ENCODE measurements around the gene RPN2.

Gene RPN2

DNA sequence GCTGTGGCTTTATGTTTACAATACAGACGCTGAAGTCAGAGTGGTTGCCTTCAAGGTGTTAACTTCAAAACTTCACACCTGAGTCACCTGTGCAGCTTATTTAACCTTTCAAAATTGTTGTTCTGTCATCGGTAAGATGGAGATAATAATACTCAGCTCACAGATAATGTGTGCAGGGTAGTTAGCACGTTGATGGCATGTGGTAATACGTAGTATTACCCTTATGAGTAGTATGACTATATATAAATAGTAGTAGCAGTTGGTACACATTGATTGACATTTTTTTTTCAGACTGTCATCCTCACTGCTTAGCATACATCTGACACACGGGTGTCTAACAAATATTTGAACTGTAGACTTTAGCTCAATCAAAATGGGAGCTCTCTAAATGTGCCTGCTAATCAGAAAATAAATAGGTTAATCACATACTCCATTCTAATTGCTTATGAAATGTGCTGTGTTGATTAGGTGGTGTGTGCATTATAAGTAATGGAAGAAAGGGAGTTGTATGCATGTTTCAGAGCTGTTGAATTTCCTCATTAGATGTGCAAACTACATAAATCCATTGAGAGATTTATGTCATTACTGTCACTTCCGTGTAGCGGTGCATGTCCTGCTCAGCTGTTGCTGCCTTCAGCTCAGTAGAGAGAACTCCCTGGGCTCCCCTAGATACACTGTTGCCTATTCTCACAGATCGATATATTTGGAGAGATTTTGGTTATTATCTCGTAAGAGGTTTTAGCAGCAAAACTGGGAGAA is 11.4 kb downstream of the RPN2 start:
- TF ChIP-seq, protein P1, sequence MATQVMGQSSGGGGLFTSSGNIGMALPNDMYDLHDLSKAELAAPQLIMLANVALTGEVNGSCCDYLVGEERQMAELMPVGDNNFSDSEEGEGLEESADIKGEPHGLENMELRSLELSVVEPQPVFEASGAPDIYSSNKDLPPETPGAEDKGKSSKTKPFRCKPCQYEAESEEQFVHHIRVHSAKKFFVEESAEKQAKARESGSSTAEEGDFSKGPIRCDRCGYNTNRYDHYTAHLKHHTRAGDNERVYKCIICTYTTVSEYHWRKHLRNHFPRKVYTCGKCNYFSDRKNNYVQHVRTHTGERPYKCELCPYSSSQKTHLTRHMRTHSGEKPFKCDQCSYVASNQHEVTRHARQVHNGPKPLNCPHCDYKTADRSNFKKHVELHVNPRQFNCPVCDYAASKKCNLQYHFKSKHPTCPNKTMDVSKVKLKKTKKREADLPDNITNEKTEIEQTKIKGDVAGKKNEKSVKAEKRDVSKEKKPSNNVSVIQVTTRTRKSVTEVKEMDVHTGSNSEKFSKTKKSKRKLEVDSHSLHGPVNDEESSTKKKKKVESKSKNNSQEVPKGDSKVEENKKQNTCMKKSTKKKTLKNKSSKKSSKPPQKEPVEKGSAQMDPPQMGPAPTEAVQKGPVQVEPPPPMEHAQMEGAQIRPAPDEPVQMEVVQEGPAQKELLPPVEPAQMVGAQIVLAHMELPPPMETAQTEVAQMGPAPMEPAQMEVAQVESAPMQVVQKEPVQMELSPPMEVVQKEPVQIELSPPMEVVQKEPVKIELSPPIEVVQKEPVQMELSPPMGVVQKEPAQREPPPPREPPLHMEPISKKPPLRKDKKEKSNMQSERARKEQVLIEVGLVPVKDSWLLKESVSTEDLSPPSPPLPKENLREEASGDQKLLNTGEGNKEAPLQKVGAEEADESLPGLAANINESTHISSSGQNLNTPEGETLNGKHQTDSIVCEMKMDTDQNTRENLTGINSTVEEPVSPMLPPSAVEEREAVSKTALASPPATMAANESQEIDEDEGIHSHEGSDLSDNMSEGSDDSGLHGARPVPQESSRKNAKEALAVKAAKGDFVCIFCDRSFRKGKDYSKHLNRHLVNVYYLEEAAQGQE (IDR thresholded peaks at IDR 0.05; ENCODE audit: insufficient read depth in 1 of 2, low read depth in 2 of 2, low read length in 2 of 2), result no peak
- TF ChIP-seq TAF1 (IDR thresholded peaks at IDR 0.05; ENCODE audit: borderline replicate concordance, insufficient read depth, low read length) (no peak), POLR2AphosphoS5 (IDR thresholded peaks at IDR 0.05; ENCODE audit: low read depth, low read length) (no peak), SIN3A (IDR thresholded peaks at IDR 0.05; ENCODE audit: borderline replicate concordance, insufficient read depth, low read length) (no peak), FOXP2 (optimal IDR thresholded peaks at IDR 0.05; ENCODE audit: borderline replicate concordance, extremely low read depth, extremely low read length, insufficient read depth) (no peak)

DNA sequence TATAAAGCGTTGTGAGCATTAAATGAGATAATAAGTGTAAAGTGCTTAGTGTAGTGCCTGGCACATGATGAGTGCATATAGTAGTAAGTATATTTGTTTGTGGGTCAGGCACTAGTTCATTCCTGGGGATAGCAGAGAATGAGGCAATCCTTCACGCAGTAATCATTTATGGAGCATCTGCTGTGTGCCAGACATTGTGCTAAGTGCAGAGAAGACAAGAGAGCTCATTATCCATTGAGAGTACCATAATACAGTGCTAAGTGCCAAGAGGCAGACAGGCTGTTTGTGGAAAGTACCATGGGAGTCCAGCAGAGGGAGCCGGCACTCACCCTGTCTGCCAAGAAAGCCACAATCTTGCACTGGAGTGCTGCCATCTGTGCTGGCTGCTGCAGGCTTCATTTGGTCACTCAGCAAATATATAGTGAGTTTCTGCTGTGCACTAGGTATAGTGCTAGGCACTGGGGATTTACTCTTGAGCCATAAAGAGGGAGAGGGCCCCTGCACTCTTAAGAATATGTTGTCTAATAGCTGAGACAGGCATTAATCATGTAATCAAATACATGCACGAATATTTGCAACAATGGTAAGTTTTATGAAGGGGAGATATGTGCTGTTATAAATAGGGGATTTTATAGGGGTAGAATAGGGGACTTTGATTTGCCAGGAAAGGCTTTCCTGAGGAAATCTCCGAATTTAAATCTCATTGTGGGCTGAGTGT is 13.2 kb downstream of the RPN2 start:
- no peak for TF ChIP-seq FOXP2 (optimal IDR thresholded peaks at IDR 0.05; ENCODE audit: borderline replicate concordance, extremely low read depth, extremely low read length, insufficient read depth)
- TF ChIP-seq, protein P1 (IDR thresholded peaks at IDR 0.05; ENCODE audit: insufficient read depth in 1 of 2, low read depth in 2 of 2, low read length in 2 of 2), result no peak

DNA sequence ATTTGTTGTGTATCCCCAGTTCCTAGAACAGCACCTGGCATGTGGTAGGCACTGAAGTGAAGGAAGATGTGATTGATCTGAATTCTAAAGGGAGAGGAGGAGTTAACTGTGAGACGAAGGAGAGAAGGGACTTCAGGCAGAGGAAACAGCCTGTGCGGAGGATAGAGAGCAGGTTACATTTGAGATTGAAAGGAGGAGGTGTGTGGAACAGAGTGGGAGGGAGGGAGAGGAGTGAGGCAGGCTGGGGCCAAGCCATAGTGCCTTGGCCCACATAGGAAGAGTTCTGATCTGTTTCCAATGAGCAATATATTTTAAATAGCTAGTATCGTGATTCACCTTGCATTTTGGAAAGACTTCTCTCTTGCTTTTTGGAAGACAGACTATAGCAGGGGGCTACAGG is 14.1 kb downstream of the RPN2 start:
- no peak for TF ChIP-seq TAF1 (IDR thresholded peaks at IDR 0.05; ENCODE audit: borderline replicate concordance, insufficient read depth, low read length)
- no peak for TF ChIP-seq FOXP2 (optimal IDR thresholded peaks at IDR 0.05; ENCODE audit: borderline replicate concordance, extremely low read depth, extremely low read length, insufficient read depth)
- no peak for TF ChIP-seq POLR2AphosphoS5 (IDR thresholded peaks at IDR 0.05; ENCODE audit: low read depth, low read length)
- TF ChIP-seq, protein P1 (IDR thresholded peaks at IDR 0.05; ENCODE audit: insufficient read depth in 1 of 2, low read depth in 2 of 2, low read length in 2 of 2), result no peak
- no peak for TF ChIP-seq SIN3A (IDR thresholded peaks at IDR 0.05; ENCODE audit: borderline replicate concordance, insufficient read depth, low read length)

- TF ChIP-seq, protein P1 (IDR thresholded peaks at IDR 0.05; ENCODE audit: insufficient read depth in 1 of 2, low read depth in 2 of 2, low read length in 2 of 2), result no peak
- TF ChIP-seq TAF1 (IDR thresholded peaks at IDR 0.05; ENCODE audit: borderline replicate concordance, insufficient read depth, low read length), result no peak
- TF ChIP-seq FOXP2 (optimal IDR thresholded peaks at IDR 0.05; ENCODE audit: borderline replicate concordance, extremely low read depth, extremely low read length, insufficient read depth), result no peak
- no peak for TF ChIP-seq POLR2AphosphoS5 (IDR thresholded peaks at IDR 0.05; ENCODE audit: low read depth, low read length)
- no peak for TF ChIP-seq SIN3A (IDR thresholded peaks at IDR 0.05; ENCODE audit: borderline replicate concordance, insufficient read depth, low read length)
Measured at GRCh38 chr20:37193821-37194220, 14.7 kb downstream of the RPN2 start.

All from PFSK-1 (cell line).